SK-N-MC (cell line): ENCODE measurements around the gene TICAM1.
"Not testable (repeated sequence)": the region's sequence is repeated elsewhere in the genome, so short reads cannot be mapped to it uniquely, and the experiment has no call there.

Experiments
- DNase-seq: peaks from one replicate; pipeline ENCODE4 v3.0.0-alpha.2; 2011; ENCODE audit warnings: low read depth, low spot score
- H3K27ac ChIP-seq: fragments of 200-600 bp; sonication (generic); 2 replicates; pipeline ENCODE4 v1.5.1; 2016; ENCODE audit warnings: mixed run types
- H3K36me3 ChIP-seq: fragments of 200-600 bp; sonication (generic); 2 replicates; pipeline ENCODE4 v1.6.1; 2017; ENCODE audit warnings: antibody characterized with exemption, low read length, mixed read lengths; ENCODE audit not compliant: insufficient read depth
- H3K4me3 ChIP-seq: fragments of 200-600 bp; sonication (generic); 2 replicates; pipeline ENCODE4 v1.5.1; 2016
- H3K9ac ChIP-seq: fragments of 200-600 bp; sonication (generic); 2 replicates; pipeline ENCODE4 v1.8.0; 2017; ENCODE audit warnings: mixed run types, mixed read lengths; ENCODE audit not compliant: insufficient read length
- H3K9me3 ChIP-seq: fragments of 200-600 bp; sonication (generic); 2 replicates; pipeline ENCODE4 v1.6.1; 2017; ENCODE audit warnings: low read depth, mild to moderate bottlenecking, antibody characterized with exemption, low read length, moderate library complexity, mixed read lengths
- EZH2 ChIP-seq: fragments of 200-600 bp; sonication (generic); IDR thresholded peaks from one replicate; pipeline ENCODE4 v1.6.1; 2017; ENCODE audit warnings: antibody characterized with exemption
- FOXP2 ChIP-seq: optimal IDR thresholded peaks from 2 replicates; pipeline ENCODE3; 2011; ENCODE audit warnings: mild to moderate bottlenecking, moderate library complexity; ENCODE audit not compliant: insufficient read depth; ENCODE audit errors: extremely low read length, control extremely low read depth
- POLR2AphosphoS5 ChIP-seq: IDR thresholded peaks from 2 replicates; pipeline ENCODE4 v1.6.1; 2012; ENCODE audit warnings: mild to moderate bottlenecking, low read depth, low read length, borderline replicate concordance

Gene TICAM1

DNA sequence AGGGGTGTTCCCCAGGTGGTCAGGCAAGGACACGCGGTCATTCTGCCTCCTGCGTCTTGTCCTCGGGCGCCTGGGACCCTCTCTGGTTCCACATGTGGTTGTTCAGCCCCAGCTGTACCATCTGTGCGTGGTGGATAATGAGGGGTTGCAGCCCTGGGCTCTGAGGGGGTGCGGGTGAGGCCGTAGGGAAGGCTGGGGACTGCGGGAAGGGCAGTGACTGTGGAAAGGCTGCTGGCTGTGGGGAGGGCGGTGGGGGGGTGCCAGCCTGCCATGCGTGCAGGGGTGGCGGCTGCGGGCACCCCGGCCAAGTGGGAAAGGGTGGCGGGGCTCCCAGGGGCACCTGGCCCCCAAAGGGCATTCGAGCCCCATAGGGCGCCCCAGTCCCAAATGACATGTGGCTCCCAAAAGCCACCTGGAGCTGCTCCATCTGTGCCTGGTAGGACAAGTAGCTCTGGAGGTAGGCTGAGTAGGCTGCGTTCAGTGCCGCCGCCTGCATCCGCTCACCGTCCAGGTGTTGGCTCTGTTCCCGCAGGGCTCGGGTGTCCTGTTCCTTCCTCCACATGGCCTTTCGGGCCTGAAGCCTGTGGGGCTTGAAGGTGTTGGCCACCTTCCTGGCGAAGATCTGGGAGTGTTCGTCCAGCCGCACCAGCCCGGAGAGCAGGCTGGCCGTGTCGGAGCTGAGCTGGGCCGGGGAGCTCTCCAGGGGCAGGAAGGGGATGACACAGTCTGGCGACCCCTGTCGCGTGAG is 15.1 kb downstream of the TICAM1 start:
- Histone ChIP-seq H3K9me3 (no peaks in the 10 kb centered on the region), H3K27ac (peak overlapping the region; percentile 22; the same call in 1 of the 2 replicates), H3K36me3 (peaks cover 9% of the 10 kb centered on the region), H3K9ac (peak overlapping the region; percentile 41), H3K4me3 (no peak overlapping the region)
- TF ChIP-seq EZH2 (no peak), FOXP2 (no peak), POLR2AphosphoS5 (no peak)
- no peak for DNase-seq

DNA sequence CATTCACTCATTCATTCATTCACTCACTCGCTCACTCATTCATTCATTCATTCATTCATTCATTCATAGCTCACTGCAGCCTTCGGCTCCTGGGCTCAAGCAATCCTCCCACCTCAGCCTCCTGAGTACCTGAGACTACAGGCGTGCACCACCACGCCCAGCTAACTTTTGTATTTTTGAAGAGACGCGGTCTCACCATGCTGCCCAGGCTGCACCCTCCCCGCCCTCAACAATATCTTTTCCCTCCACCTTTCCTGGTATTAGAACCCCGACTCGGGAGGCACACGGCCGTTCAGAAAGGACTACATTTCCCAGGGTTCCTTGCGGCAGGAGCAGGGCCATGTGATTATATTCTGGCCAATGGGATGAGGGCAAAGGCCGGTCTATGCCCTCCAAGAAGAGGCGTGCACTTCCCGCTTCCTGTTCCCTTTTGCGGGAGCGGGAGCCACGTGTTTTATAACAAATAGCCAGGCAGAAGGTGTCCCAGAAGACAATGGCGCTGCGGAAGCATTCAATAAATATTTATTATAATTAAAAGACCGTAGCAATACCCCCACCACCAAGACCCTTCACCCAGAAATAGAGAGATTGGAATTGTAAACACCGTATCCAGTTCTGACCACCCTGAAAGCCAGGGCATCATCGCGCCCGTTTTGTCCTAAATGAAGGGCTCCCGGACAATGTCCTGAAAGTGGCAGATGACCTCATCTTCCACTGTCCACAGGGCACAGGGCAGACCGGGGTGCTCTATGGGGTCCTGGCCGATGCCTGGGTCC is 15.9 kb downstream of the TICAM1 start:
- DNase-seq: peak; percentile 83
- H3K9ac ChIP-seq: peak overlapping the region; percentile 41
- H3K4me3 ChIP-seq: peak overlapping the region; percentile 66
- no peaks in the 10 kb centered on the region for H3K9me3 ChIP-seq
- TF ChIP-seq POLR2AphosphoS5 (peak; percentile 47), FOXP2 (no peak), EZH2 (no peak)
- H3K36me3 ChIP-seq: peaks cover 9% of the 10 kb centered on the region
- peak overlapping the region; percentile 22; the same call in 1 of the 2 replicates for H3K27ac ChIP-seq

DNA sequence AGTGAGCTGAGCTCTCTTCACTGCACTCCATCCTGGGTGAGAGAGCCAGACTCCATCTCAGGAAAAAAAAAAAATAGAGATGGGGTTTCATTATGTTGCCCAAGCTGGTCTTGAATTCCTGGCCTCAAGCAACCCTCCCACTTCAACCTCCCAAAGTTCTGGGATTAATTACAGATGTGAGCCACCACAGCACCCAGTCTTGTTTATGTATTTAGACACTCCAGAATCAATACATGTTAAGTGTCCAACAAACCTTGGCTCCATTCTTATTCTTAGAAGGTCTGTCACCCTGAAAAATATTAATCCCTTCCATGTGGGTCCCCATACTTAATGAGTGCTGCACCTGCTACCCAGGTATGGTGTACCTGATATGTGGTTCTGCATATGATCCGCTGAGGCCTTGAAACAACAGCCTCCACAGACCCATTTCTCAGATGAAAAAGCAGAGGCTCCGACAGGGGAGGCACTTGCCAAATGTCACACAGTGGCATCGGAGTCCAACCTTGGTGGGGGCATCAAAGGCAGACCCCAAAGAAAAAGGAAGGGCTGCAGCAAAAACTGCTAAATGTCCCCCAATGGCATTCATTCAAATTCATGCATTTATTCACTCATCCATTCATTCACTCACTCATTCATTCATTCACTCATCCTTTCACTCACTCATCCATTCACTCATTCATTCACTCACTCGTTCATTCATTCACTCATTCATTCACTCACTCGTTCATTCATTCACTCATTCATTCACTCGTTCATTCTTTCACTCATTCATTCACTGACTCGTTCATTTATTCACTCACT is 16.7 kb downstream of the TICAM1 start:
- TF ChIP-seq POLR2AphosphoS5: no peak
- no peak for TF ChIP-seq EZH2
- TF ChIP-seq FOXP2: no peak
- Histone ChIP-seq H3K4me3 (peak overlapping the region; percentile 66), H3K9me3 (no peaks in the 10 kb centered on the region), H3K9ac (no peak overlapping the region), H3K27ac (no peak overlapping the region), H3K36me3 (peaks cover 9% of the 10 kb centered on the region)
- no peak for DNase-seq

DNA sequence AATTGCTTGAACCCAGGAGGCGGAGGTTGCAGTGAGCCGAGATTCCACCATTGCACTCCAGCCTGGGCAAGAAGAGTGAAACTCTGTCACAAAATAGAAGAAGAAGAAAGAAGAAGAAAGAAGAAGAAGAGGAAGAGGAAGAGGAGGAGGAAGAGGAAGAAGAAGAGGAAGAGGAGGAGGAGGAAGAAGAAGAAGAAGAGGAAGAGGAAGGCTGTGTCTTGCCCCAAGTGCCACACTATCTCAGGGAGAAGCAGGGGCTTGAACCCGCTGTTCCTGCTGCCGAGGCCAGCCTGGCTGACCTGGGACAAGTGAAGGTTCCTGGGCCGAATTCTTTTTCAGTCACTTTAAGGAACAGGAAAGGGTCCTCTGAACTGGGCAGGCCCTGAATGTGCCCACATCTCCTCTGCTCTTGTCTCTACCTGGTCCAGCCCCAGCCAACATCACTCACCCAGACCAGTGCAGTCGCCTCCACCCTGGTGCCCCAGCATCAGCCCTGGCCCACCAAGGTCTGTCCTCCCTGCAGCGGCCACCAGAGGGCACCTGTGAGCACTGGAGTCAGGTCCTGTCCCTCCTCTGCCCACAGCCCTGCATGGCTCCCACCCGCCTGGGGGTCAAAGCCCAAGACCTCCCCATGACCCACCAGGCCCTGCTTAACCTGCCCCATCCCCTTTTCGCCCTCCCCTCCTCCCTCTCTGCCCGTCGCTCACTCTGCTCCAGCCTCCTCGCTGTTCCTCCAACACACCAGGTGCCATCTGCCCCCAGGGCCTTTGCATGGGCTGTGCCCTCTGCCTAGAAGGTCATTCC is 20.0 kb downstream of the TICAM1 start:
- H3K27ac ChIP-seq: no peak overlapping the region
- no peak overlapping the region for H3K4me3 ChIP-seq
- TF ChIP-seq EZH2 (no peak), POLR2AphosphoS5 (no peak), FOXP2 (no peak)
- H3K9me3 ChIP-seq: no peaks in the 10 kb centered on the region
- no peak for DNase-seq
- peaks cover 7% of the 10 kb centered on the region for H3K36me3 ChIP-seq
- no peak overlapping the region for H3K9ac ChIP-seq

DNA sequence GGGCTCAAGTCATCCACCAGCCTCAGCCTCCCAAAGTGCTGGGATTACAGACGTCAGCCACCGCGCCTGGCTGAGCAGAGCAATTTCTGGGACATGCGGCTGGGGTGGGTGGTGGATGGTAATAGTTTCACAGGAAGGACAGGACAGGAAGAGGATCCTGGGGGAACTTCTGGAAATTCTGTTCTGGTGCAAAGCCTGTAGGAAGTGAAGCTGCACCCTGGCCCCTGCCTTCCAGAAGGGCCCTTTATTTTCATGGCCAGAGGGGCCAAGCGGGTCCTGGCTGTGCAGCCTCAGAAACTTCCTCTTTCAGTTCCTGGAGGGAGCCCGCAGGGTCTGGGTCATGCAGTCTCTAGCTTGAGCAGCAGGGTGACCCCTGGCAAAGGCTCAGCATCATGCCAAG is 24.3 kb downstream of the TICAM1 start:
- H3K36me3 ChIP-seq: no peaks in the 10 kb centered on the region
- no peak overlapping the region for H3K9ac ChIP-seq
- no peak for TF ChIP-seq FOXP2
- TF ChIP-seq EZH2: no peak
- TF ChIP-seq POLR2AphosphoS5: no peak
- H3K9me3 ChIP-seq: no peaks in the 10 kb centered on the region
- H3K4me3 ChIP-seq: no peak overlapping the region
- no peak overlapping the region for H3K27ac ChIP-seq
- DNase-seq: no peak

DNA sequence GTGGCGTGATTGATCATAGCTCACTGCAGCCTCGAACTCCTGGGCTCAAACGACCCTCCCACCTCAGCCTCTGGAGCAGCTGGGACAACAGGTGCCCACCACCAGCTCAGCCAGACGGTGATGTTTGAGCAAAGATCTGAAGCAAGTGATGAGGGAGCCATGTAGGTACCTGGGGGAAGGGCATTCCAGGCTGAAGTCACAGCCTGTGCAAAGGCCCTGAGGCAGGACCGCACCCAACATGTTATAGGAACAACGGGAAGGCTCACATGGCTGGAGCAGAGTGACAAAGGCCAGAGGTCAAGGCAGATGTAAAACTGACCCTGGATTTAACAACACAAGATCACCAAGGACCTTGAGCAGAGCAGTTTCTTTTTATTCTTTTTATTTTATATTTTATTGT is 25.1 kb downstream of the TICAM1 start:
- Histone ChIP-seq H3K9me3 (no peaks in the 10 kb centered on the region), H3K36me3 (no peaks in the 10 kb centered on the region), H3K4me3 (no peak overlapping the region), H3K9ac (no peak overlapping the region), H3K27ac (no peak overlapping the region)
- no peak for DNase-seq
- TF ChIP-seq POLR2AphosphoS5: no peak
- TF ChIP-seq FOXP2: no peak
- TF ChIP-seq EZH2: no peak

DNA sequence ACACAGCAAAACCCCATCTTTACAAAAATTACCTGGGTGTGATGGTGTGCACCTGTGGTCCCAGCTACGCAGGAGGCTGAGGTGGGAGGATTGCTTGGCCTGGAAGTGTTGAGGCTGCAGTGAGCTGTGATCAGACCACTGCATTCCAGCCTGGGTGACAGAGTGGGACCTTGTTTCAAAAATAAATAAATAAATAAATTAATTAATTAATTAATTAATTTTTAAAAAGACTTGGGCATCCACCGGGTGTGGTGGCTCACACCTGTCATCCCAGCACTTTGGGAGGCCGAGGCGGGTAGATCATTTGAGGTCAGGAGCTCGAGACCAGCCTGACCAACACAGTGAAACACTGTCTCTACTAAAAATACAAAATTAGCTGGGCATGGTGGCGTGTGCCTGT is 26.4 kb downstream of the TICAM1 start:
- H3K9me3 ChIP-seq, H3K27ac ChIP-seq, H3K36me3 ChIP-seq, H3K9ac ChIP-seq, H3K4me3 ChIP-seq, DNase-seq: not testable (repeated sequence)
